MCF 10A (cell line): ENCODE results near the gene COPS6. TPM values are rescaled to one million over a fixed set of nuclear protein-coding genes. Genes with fewer than 3 reads are reported as not detected.

Experiments
- BruUV-seq: library from RNA; stranded (reverse); fragments of 400-500 nt; replicated peaks from 2 replicates; lab custom pipeline; 2021; lab: Mats Ljungman, UMichigan
- CTCF ChIA-PET: fragments of 300-600 bp; sonication (Branson Sonifier 250); formaldehyde crosslinking; extraction: SDS; loops from one replicate; lab custom pipeline; 2021; ENCODE audit warnings: antibody characterized with exemption, inconsistent platforms; lab: Yijun Ruan, JAX
- POLR2A ChIA-PET: fragments of 300-600, 350-650 bp; sonication (Branson Sonifier 250); formaldehyde crosslinking; extraction: SDS; loops from one replicate; lab custom pipeline; 2020; ENCODE audit warnings: antibody characterized with exemption, inconsistent platforms; lab: Yijun Ruan, JAX
- DNase-seq: peaks from one replicate; pipeline ENCODE4 v3.0.0-alpha.2; 2018; ENCODE audit not compliant: unreplicated experiment
- H3K27ac Mint-ChIP-seq: one replicate; pipeline ENCODE4 v1.8.0; 2022; ENCODE audit warnings: mild to moderate bottlenecking, low read depth, mixed read lengths; ENCODE audit not compliant: unreplicated experiment
- H3K27me3 Mint-ChIP-seq: one replicate; pipeline ENCODE4 v1.8.0; 2022; ENCODE audit warnings: mixed read lengths; ENCODE audit not compliant: insufficient read depth, unreplicated experiment
- H3K36me3 Mint-ChIP-seq: one replicate; pipeline ENCODE4 v1.8.0; 2022; ENCODE audit warnings: mild to moderate bottlenecking, moderate library complexity, mixed read lengths; ENCODE audit not compliant: insufficient read depth, unreplicated experiment
- H3K4me1 Mint-ChIP-seq: one replicate; pipeline ENCODE4 v1.8.0; 2022; ENCODE audit warnings: mixed read lengths; ENCODE audit not compliant: insufficient read depth, unreplicated experiment
- H3K4me3 Mint-ChIP-seq: one replicate; pipeline ENCODE4 v1.8.0; 2022; ENCODE audit warnings: mild to moderate bottlenecking, moderate library complexity, mixed read lengths; ENCODE audit not compliant: unreplicated experiment
- H3K9me3 Mint-ChIP-seq: one replicate; pipeline ENCODE4 v1.8.0; 2022; ENCODE audit warnings: mixed read lengths; ENCODE audit not compliant: unreplicated experiment
- CTCF ChIP-seq: fragments of 200-600 bp; IDR thresholded peaks from one replicate; pipeline ENCODE4 v1.8.0; 2022; ENCODE audit warnings: antibody characterized with exemption, mild to moderate bottlenecking; ENCODE audit not compliant: unreplicated experiment
- intact Hi-C: fragments of 100-400 bp; cut with micrococcal nuclease; formaldehyde crosslinking; loops from 2 replicates; pipeline ENCODE4 v1.14.1; 2022
- total RNA-seq: library from RNA; stranded (reverse); gene quantifications from 2 replicates; pipeline ENCODE4 v1.2.3, GENCODE V29; 2022

COPS6 gene
- total RNA-seq, 1 experiment from 2014 or later = 103 TPM

DNA sequence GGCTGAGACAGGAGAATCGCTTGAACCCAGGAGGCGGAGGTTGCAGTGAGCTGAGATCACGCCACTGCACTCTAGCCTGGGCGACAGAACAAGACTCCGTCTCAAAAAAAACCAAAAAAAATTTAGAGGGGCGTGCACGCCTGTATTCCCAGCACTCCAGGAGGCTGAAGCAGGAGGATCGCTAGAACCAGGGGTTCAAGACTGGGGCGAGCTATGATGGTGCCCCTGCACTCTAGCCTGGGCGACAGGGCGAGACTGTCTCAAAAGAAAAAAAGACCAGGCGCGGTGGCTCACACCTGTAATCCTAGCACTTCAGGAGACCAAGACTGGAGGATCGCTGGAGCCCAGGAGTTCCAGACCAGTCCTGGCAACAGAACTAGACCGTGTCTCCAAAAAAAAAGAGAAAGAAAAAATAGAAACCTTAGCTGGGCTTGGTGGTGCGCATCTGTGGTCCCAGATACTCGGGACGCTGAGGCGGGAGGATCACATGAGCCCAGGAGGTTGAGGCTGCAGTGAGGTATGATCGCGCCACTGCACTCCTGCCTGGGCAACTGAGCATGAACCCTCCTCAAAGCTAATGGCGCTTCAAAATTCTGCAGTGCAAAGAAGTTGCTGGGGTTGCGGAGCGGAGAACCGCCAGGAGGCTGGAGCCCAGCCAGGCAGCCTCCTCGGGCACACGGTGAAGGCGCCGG lies 37.6 kb downstream of the COPS6 start:
- peak overlapping the region; percentile 98 for H3K4me3 Mint-ChIP-seq
- DNase-seq = no peak
- intact Hi-C loops = loop anchor here (5.0 kb wide), 1 partner anchor 134 kb away; no protein-coding TSS in a partner anchor
- TF ChIP-seq CTCF = no peak
- H3K9me3 Mint-ChIP-seq = no peaks in the 10 kb centered on the region
- POLR2A ChIA-PET = interaction anchor here (0.6 to 5.3 kb wide), 14 partner anchors 12 to 1065 kb away, joined by 3 to 47 read pairs (median 4); partner anchors contain the start of genes AP4M1, LAMTOR4, MCM7 and PPP1R35
- H3K36me3 Mint-ChIP-seq = peaks cover 5% of the 10 kb centered on the region
- CTCF ChIA-PET = interaction anchor here (0.5 to 1.1 kb wide), 3 partner anchors 21 to 356 kb away, joined by 4 to 6 read pairs (median 4); no protein-coding TSS in a partner anchor
- peak overlapping the region; percentile 99 for H3K27ac Mint-ChIP-seq
- peaks cover 5% of the 10 kb centered on the region for H3K4me1 Mint-ChIP-seq
- H3K27me3 Mint-ChIP-seq = no peaks in the 10 kb centered on the region
- TSS peak; percentile 80 for BruUV-seq

- peak within 1 kb of the TSS; percentile 98 for H3K4me3 Mint-ChIP-seq
- no peak for TF ChIP-seq CTCF
- H3K36me3 Mint-ChIP-seq = peaks cover 5% of the 10 kb centered on the region
- H3K4me1 Mint-ChIP-seq = peaks cover 11% of the 10 kb centered on the region
- intact Hi-C loops = loop anchor here (5.0 kb wide), 1 partner anchor 135 kb away; no protein-coding TSS in a partner anchor
- POLR2A ChIA-PET = interaction anchor here (0.6 to 5.3 kb wide), 13 partner anchors 13 to 1066 kb away, joined by 3 to 47 read pairs (median 4); partner anchors contain the start of genes AP4M1, LAMTOR4, MCM7 and PPP1R35
- peak within 1 kb of the TSS; percentile 99 for H3K27ac Mint-ChIP-seq
- CTCF ChIA-PET = interaction anchor here (0.5 to 1.1 kb wide), 2 partner anchors 22 to 64 kb away, joined by 4 read pairs; no protein-coding TSS in a partner anchor
- peak; percentile 89 for DNase-seq
- no TSS peak for BruUV-seq
- no peaks in the 10 kb centered on the region for H3K9me3 Mint-ChIP-seq
- no peaks in the 10 kb centered on the region for H3K27me3 Mint-ChIP-seq
Observed at GRCh38 chr7:100126931-100127865, 38.4 kb downstream of the COPS6 start, which contains the start of gene MBLAC1. Gene MBLAC1 (plus strand): TSS chr7:100126967. CDS start chr7:100127396, 429 bp downstream.

DNA sequence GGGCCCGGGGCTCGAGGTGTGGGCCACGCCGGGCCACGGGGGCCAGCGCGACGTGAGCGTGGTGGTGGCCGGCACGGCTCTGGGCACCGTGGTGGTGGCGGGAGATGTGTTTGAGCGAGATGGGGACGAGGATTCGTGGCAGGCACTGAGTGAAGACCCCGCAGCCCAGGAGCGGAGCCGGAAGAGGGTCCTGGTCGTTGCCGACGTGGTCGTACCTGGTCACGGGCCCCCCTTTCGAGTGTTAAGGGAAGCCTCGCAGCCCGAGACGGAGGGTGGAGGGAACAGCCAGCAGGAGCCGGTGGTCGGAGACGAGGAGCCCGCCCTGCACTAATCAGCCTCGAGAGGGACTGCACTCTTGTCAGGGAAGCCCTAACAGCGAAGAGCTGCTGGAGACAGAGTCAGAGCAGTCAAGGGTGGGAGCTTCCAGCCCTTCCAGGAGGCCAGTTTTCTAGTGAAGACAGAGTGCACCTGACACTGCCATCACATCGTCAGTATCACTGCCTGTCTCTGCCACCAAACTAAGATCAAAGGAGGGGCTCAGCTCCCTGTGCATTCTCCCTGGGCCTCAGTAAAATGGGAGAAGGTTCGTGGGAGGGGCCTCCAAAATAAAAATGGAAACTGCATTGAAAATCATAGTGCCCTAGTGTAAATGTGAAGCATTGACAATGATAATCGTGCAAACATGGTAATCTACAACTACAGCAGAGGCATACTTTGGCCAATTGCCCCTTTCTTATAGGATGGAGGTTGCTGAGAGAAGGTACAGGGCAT lies 39.3 kb downstream of the COPS6 start:
- TF ChIP-seq CTCF = no peak
- POLR2A ChIA-PET = interaction anchor here (0.7 kb wide), 2 partner anchors 13 to 1155 kb away, joined by 3 read pairs; no protein-coding TSS in a partner anchor
- Mint-ChIP-seq H3K4me1 (peaks cover 11% of the 10 kb centered on the region), H3K27me3 (no peaks in the 10 kb centered on the region), H3K36me3 (peaks cover 5% of the 10 kb centered on the region), H3K9me3 (no peaks in the 10 kb centered on the region), H3K4me3 (peak overlapping the region; percentile 98), H3K27ac (no peak overlapping the region)
- no TSS peak for BruUV-seq
- no peak for DNase-seq
- intact Hi-C loops = loop anchor here (5.0 kb wide), 1 partner anchor 136 kb away; no protein-coding TSS in a partner anchor
- CTCF ChIA-PET = interaction anchor here (0.7 to 8.2 kb wide), 3 partner anchors 12 to 88 kb away, joined by 3 to 93 read pairs (median 3); no protein-coding TSS in a partner anchor
